Activated CD4-positive, alpha-beta T cell treated with anti-CD3 and anti-CD28 coated beads, Interleukin-2, amount 50 U/mL, for 4 hours (primary cell): ENCODE data around the gene ASB15.

ENCODE experiments used
- DNase-seq, 2 experiments: peaks; one replicate each; pipeline ENCODE4 v3.0.0-alpha.2; 2020

The ASB15 gene

GRCh38 chr7:123669485-123669884 is 67.9 kb downstream of the ASB15 start:
- DNase-seq = no peak

DNA sequence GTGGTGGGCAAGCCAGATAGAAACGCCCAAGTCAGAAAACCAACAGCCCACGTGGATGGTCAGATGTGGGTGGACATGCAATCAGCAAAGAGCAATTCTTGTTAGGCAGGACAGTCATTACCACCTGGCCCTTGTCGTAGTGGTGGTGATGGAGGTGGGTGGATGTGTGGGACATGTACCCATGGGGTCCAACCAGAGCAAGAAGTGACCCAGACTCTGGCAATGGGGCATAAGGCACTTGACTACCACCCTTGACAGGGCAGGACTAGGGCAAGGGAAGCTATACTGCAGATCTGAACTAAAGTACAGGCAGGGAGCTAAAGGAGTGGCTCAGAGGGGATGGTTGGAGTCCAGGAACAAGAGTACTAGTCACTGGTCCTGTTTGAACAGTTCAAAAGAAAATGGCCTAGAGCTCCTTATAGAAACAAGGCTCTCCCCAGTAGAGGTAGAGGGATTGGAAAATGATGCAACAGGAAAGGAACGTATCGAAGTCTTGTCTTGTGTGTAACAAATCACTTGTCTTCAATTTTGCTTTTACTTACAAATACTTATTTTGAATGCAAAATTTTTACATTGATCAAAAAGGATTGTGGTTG is 71.6 kb downstream of the ASB15 start:
- no peak for DNase-seq

DNA sequence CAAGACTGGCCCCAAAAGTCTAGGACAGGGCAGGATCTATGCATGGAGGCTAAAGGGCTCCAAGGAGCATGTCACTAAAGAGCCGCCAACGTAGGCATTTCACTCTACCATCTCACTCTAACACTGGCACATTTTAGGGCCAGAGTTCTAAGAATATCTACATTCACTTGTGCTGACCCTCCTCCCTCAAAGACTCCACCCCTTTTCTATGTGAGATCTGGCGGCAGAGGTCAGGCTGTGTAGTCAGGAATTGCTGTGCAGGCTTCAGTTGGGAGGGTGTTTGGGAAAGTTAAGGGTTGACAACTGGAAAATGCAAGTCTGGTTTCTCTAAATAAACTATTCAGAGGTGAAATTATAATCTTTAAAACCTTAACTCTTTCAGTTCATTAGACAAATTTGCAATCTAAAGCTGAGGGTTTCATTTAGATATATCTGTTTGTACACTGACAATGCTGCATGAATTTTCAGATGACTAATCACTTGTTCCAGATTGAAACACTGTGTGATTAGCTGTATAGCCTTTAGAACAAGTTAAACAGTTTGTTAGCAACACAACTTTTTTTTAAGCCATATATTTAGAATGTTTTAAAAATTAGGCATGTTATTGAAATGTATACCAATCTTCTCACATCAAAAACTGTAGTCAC is 72.3 kb downstream of the ASB15 start:
- DNase-seq = no peak

DNA sequence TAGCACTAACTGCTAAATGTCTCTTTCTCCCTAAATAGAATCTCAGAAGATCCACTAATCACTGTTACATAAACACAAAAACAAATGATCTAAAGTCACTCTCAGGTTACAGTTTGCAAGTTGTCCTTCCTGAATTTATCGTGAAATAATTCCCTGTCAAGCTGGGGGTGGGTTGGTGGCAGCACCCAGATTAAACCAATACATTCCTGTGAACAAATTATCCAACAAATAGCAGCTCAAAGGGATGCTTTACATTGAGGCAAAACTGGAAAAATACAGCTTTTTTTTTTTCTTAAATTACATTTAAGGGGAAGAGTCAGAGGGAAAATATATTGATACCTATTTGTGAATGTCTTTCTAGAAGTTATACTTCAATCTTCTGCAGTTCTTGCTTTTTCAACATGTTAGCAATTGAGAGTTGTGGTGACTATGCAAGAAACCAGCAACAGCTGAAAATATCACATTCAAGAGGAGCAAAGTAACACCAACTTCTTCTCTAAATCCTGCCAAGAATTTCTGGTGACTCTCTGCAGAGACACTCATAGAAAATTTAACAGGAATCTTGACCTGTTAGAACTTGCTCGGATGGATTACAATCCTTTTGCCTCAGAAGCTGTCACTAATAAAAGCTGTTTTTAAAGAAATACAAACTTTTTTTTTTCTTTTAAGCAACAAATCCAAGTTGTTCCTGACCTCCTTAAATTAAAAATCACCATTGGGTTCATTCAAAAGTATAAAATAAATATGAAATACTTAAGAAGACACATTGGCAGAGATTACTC is 73.0 kb downstream of the ASB15 start:
- DNase-seq = no peak

DNA sequence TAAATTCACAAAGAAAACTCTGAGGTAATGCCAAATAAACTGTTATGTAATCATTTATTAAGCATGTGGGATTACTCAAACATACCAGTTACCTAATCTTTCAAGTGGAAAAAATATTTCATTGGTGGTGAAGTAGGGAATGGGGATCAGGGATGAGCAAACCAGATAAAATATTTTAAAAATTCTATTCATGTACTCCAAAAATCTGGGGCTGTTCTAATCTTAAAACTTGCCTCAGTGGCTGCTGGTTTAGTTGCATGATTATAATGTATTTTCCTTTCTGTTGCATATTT is 73.5 kb downstream of the ASB15 start:
- DNase-seq = no peak

DNA sequence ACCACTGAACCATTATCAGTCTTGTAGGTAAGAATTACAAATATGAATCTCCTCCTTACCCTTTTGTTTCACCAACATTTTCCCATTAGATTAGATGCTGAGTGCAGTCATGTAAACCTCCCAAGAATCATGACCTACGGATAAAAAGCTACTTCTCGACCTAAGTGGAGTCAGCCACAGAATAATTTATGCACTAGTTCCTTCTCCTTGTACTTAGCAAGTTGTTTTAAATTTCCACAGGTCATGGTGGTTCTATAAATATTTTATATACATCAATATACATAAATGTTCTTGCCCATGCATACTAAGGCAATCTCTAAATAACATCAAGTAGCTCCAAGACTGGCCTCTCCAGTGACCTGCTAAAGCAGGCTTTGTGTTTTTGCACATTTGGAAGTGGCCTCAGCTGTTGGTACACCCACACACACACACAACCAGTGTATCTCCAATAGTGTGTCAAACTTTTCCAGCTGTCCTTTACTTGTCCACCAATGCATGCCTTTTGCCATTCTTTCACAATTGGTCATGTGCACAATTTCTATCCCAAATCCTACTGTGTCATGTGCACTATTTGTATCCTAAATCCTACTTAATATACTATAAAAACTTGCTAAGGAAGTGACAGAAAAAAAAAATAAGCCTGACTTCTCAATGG is 75.6 kb downstream of the ASB15 start:
- DNase-seq = no peak

DNA sequence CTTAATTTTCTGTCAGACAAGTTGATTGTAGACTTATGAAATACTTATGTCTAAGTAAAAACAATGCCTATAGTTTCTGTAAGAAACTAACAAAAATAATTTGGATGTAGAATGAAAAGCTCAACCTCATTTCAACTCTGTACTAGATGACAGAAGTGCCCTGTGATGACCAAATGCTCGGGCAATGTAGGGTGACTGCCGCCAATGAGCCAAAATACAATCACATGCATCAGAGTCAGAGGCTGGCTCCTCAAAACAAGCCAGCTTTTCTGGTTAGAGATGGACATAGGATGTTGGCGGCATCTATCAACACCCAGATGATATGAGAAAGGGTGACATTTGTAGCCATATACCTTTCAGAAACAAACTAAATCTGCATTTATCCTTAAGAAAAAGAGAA is 78.0 kb downstream of the ASB15 start:
- DNase-seq = no peak

- no peak for DNase-seq
Measured at GRCh38 chr7:123680580-123680979, 79.0 kb downstream of the ASB15 start.

GRCh38 chr7:123681561-123681960 is 79.9 kb downstream of the ASB15 start:
- DNase-seq = no peak

- DNase-seq = no peak
Measured at GRCh38 chr7:123682690-123683089, 81.1 kb downstream of the ASB15 start.

DNA sequence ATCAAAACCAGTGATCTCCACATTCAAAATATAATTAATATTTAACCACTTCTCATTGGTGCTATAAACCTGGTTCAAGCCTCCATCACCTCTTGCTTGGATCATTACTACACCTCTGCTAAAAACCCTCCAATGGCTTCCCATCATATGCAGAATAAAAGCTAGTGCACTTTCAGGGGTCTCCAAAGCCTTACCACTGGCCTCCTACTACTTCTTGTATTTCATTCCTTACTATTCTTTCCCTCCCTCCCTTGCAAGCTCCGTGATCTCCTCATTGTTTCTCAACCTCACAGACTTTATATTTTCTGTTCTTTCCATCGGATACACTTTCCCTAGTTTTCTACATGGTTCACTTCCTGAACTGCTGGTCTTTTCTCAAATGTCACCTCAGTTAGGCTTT is 85.5 kb downstream of the ASB15 start:
- no peak for DNase-seq

GRCh38 chr7:123687727-123688126 is 86.1 kb downstream of the ASB15 start:
- no peak for DNase-seq
